Activated B cell treated with CpG ODN at 0.5 μM for 24 hours (primary cell): ENCODE results near the gene KRT80. TPM values are rescaled to one million over a fixed set of nuclear protein-coding genes. Genes with fewer than 3 reads are reported as not detected.

Source experiments
- ATAC-seq: fragments of 200-7000 bp; cut with Tn5 transposase; one replicate; pipeline ENCODE4 v1.10.0; 2021; ENCODE audit warnings: low read depth, mild to moderate bottlenecking, moderate library complexity
- CTCF ChIA-PET: fragments of 350-600 bp; sonication (Branson Sonifier 250); formaldehyde crosslinking; loops from one replicate; lab custom pipeline; 2021; ENCODE audit warnings: antibody characterized with exemption; lab: Charles Lee
- POLR2A ChIA-PET: fragments of 350-600 bp; sonication (Branson Sonifier 250); formaldehyde crosslinking; loops from one replicate; lab custom pipeline; 2021; ENCODE audit warnings: antibody characterized with exemption; lab: Charles Lee
- DNase-seq: peaks from one replicate; pipeline ENCODE4 v3.0.0; 2022
- H3K27ac Mint-ChIP-seq: one replicate; pipeline ENCODE4 v1.8.0; 2020; ENCODE audit warnings: mixed read lengths
- H3K27me3 Mint-ChIP-seq: one replicate; pipeline ENCODE4 v1.8.0; 2021; ENCODE audit warnings: mixed read lengths
- H3K36me3 Mint-ChIP-seq: one replicate; pipeline ENCODE4 v1.8.0; 2021; ENCODE audit warnings: low read depth, mixed read lengths
- H3K4me1 Mint-ChIP-seq: one replicate; pipeline ENCODE4 v1.8.0; 2021; ENCODE audit warnings: mixed read lengths
- H3K4me3 Mint-ChIP-seq: one replicate; pipeline ENCODE4 v1.8.0; 2020; ENCODE audit warnings: mild to moderate bottlenecking, mixed read lengths
- H3K9me3 Mint-ChIP-seq: one replicate; pipeline ENCODE4 v1.8.0; 2020; ENCODE audit warnings: mixed read lengths
- CTCF ChIP-seq: fragments of 200-600 bp; IDR thresholded peaks from one replicate; pipeline ENCODE4 v1.8.0; 2022; ENCODE audit warnings: antibody characterized with exemption, mild to moderate bottlenecking
- intact Hi-C: fragments of 100-400 bp; cut with micrococcal nuclease; formaldehyde crosslinking; loops from one replicate; pipeline ENCODE4 v1.15.1; 2024
- total RNA-seq: library from RNA; stranded (reverse); gene quantifications from 2 replicates; pipeline ENCODE4 v1.2.3, GENCODE V29; 2022

The KRT80 gene
- total RNA-seq, 1 donor from 2014 or later, result not detected

DNA sequence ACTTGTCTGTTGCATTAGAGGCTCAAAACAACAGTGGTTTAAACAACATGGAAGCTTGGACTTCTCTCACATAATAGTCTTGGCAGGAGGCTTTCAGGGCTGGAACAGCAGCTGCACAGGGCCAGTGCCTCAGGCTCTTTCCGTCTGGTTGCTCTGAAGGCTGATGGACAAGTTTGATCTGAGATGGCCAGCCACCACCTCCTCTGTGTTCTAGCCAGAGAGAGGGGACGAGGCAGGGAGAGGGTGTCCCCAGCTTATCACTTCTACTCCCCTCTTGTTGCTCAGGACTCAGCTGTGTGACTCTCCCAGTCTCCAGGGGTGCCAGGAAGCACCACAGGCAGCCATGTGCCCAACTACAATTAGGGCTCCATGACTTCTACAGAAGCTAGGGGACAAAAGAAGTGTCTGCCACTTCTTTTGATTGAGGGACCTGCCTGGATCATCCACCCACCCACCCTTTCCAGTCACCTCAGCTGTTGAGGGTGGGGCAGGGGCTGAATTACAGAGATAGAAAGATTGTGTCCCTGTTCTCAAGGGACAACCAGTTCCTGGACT, 65.7 kb downstream of the KRT80 start:
- ChIA-PET POLR2A (no interaction called here), CTCF (interaction anchor here (6.0 kb wide), 1 partner anchor 100 kb away, joined by 67 read pairs; no protein-coding TSS in a partner anchor)
- Mint-ChIP-seq H3K36me3 (no peaks in the 10 kb centered on the region), H3K4me1 (peaks cover 12% of the 10 kb centered on the region), H3K4me3 (no peak overlapping the region), H3K27ac (no peak overlapping the region), H3K9me3 (no peaks in the 10 kb centered on the region), H3K27me3 (peaks cover 14% of the 10 kb centered on the region)
- intact Hi-C loops, result no loop called here
- no peak for TF ChIP-seq CTCF
- no peak for ATAC-seq
- no peak for DNase-seq

DNA sequence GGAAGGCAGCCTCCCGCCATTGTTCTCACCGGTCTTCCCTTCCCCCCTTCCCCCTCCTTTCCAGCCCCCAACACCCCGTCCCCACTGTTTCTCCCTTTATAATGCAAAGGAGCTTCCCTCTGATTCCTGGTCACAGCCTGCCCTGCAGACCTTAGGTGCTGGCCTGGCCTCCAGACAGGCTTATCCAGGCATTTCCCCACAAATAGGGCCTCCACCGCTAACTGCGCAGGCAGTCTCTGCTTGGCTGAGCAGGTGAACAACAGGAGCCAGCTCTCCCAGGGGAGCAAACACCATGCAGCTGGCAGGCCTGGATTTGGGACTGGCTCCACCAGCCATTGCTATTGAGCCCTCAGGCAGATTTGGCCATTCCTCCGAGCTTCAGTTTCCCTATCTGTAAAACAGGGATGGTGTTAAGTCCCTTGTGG, 66.3 kb downstream of the KRT80 start:
- TF ChIP-seq CTCF, result no peak
- Mint-ChIP-seq H3K27me3 (peaks cover 14% of the 10 kb centered on the region), H3K9me3 (no peaks in the 10 kb centered on the region), H3K4me3 (no peak overlapping the region), H3K27ac (no peak overlapping the region), H3K4me1 (peaks cover 16% of the 10 kb centered on the region), H3K36me3 (no peaks in the 10 kb centered on the region)
- ChIA-PET POLR2A (no interaction called here), CTCF (interaction anchor here (6.0 kb wide), 1 partner anchor 99 kb away, joined by 67 read pairs; no protein-coding TSS in a partner anchor)
- intact Hi-C loops, result no loop called here
- DNase-seq (no peak), ATAC-seq (no peak)

DNA sequence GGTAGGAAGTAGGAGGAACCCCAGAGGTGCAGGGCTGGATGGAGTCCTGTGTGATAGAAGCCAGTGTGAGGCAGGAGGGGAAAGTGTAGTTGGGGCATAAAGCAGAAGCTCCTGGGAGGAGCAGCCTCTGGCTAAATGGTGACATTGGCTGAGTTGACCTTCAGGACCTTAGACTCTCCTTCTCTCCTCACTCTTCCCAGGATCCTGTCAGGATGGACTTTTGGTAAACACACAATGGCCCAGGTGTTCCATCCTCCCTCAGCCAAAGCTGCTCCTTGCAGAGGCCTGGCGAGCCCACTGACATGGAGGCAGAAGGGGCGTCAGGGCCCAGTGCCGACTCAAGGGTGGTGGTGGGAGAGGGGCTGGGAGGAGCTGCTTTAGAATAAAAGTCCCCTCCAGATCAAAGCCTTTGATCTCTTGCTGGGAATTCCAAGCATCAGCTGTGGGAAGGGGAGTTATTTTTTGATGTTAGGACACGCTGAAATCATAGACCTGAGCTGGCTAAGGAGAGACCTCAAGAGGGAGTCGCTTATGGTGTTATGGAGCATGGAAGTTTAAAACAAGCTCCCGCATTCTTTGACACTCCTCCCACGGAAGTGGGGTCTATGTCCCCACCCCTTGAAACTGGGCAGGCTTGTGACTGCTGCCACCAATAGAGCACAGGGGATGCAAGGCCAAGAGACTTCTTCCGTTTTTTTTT, 68.2 kb downstream of the KRT80 start:
- Mint-ChIP-seq H3K9me3 (no peaks in the 10 kb centered on the region), H3K36me3 (no peaks in the 10 kb centered on the region), H3K4me3 (no peak overlapping the region), H3K27me3 (peaks cover 14% of the 10 kb centered on the region), H3K27ac (no peak overlapping the region), H3K4me1 (peaks cover 32% of the 10 kb centered on the region)
- TF ChIP-seq CTCF, result no peak
- POLR2A ChIA-PET, result interaction anchor here (0.7 kb wide), 1 partner anchor 187 kb away, joined by 4 read pairs; no protein-coding TSS in a partner anchor
- ATAC-seq (peak; percentile 37), DNase-seq (no peak)
- intact Hi-C loops, result no loop called here
- CTCF ChIA-PET, result interaction anchor here (0.8 to 6.0 kb wide), 6 partner anchors 35 to 131 kb away, joined by 3 to 67 read pairs (median 3); no protein-coding TSS in a partner anchor

GRCh38 chr12:52122904-52123303, 68.9 kb downstream of the KRT80 start:
- Mint-ChIP-seq H3K4me1 (peaks cover 39% of the 10 kb centered on the region), H3K9me3 (no peaks in the 10 kb centered on the region), H3K27ac (no peak overlapping the region), H3K27me3 (peaks cover 14% of the 10 kb centered on the region), H3K36me3 (no peaks in the 10 kb centered on the region), H3K4me3 (no peak overlapping the region)
- ChIA-PET POLR2A (interaction anchor here (0.7 kb wide), 1 partner anchor 186 kb away, joined by 4 read pairs; no protein-coding TSS in a partner anchor), CTCF (interaction anchor here (1.1 to 6.0 kb wide), 3 partner anchors 41 to 118 kb away, joined by 3 to 67 read pairs (median 6); no protein-coding TSS in a partner anchor)
- no peak for TF ChIP-seq CTCF
- intact Hi-C loops, result loop anchor here (1.0 kb wide), 3 partner anchors 40 to 130 kb away; no protein-coding TSS in a partner anchor
- no peak for DNase-seq
- ATAC-seq, result no peak

GRCh38 chr12:52122540-52122871, 69.3 kb downstream of the KRT80 start:
- ChIA-PET CTCF (interaction anchor here (1.4 to 6.0 kb wide), 3 partner anchors 38 to 96 kb away, joined by 3 to 67 read pairs (median 6); no protein-coding TSS in a partner anchor), POLR2A (no interaction called here)
- H3K27me3 Mint-ChIP-seq, result peaks cover 14% of the 10 kb centered on the region
- H3K4me3 Mint-ChIP-seq, result no peak overlapping the region
- intact Hi-C loops, result loop anchor here (1.0 kb wide), 3 partner anchors 39 to 129 kb away; no protein-coding TSS in a partner anchor
- ATAC-seq, result no peak
- no peaks in the 10 kb centered on the region for H3K9me3 Mint-ChIP-seq
- DNase-seq, result no peak
- TF ChIP-seq CTCF, result no peak
- H3K4me1 Mint-ChIP-seq, result peaks cover 43% of the 10 kb centered on the region
- H3K27ac Mint-ChIP-seq, result no peak overlapping the region
- no peaks in the 10 kb centered on the region for H3K36me3 Mint-ChIP-seq
